HG02852 (cell line): ENCODE measurements around the gene TNFSF11.

Experiments
- ATAC-seq: cut with Tn5 transposase; IDR thresholded peaks from one replicate; pipeline ENCODE4 v1.9.1; 2021; ENCODE audit warnings: mild to moderate bottlenecking, moderate library complexity; ENCODE audit not compliant: unreplicated experiment

TNFSF11 gene

GRCh38 chr13:42574011-42574410 lies at the start of gene TNFSF11:
TSS of gene TNFSF11 (plus strand) at chr13:42574152. CDS start at chr13:42574304, 152 bp downstream.
- ATAC-seq, result peak; percentile 29

DNA sequence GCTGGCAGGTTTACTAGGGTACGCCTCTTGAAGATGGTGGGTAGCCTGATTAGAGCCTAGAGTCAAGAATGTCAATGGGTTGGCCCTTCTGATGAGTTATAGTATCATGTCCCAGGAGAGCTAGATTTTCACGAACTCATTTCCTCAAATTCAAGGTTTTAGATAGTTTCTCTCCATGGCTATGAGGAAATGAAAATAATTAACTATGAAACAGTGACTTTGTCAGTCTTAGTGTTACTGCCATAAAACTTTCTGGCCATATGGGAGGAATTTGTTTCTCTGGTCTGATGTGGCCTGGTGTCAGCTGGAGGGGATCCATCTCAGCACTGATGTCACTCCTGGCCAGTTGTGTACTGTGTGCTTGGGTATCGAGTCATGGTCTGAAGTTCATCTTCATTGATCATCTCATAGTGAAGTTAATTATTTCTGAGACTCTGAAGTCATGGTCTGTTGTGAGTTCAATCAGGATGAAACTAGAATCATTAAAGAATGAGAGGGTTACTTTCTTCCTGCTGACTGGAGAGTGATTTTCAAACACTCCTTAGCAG lies 49.4 kb upstream of the TNFSF11 start:
- ATAC-seq, result no peak

DNA sequence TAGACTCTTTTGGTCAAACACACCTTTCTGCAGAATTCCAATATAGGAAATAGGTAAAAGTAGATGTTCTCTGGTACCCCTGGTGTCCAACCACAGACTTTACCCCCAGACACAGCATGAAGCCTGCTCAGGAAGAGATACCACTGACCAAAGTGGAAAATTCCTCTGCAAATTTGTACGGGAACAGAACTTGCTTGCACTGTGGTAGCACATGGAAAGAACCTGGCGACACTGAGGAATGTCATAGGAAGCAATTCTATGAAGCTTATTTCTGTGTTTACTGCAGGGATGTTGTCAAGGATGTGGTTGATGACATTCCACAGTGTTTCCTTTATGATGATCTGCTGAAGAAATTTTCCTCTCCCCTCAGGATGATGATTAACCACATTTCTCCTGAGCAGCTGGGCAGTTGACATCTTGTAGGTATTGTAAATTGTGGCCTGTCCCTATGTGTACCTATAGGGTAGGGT lies 48.9 kb upstream of the TNFSF11 start:
- no peak for ATAC-seq

DNA sequence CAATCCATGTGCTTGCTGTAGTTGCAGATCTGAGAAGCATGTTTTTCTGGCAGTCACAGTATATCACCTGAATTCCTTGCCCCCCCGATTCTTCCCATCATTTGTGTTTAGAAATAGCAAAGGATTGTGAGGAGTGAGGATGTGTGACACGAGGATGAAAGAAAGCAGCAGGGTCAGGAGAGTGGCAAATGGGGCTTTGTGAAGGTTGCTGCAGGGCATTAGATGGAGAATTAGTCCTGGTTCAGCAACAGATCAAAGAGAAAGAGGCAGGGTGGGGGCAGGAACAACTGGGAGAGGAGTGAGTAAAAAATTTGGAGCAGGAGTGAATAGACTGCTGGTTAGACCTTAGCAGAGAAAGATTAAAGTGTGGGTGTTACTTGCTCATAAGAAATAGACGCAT lies 47.7 kb upstream of the TNFSF11 start:
- no peak for ATAC-seq

DNA sequence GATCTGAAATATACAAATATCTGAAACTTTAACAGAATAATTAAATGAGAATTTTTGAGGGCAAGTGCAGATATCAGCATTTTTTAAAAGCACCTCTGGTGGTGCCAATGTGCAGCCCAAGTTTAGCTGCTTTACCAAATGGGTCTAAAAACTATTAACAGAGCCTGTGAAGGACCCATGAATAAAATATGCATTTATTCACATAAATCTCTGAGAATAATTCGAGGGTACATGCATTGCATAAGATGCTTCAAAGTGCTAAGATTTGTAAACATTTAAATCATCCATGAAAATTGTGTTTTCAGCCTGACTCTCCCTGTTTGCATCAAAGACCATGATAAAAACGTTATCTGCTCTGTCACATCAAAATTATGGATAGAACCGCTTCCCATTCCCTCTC lies 47.1 kb upstream of the TNFSF11 start:
- no peak for ATAC-seq

- peak; percentile 72 for ATAC-seq
Observed at GRCh38 chr13:42532561-42533335, 41.2 kb upstream of the TNFSF11 start.

DNA sequence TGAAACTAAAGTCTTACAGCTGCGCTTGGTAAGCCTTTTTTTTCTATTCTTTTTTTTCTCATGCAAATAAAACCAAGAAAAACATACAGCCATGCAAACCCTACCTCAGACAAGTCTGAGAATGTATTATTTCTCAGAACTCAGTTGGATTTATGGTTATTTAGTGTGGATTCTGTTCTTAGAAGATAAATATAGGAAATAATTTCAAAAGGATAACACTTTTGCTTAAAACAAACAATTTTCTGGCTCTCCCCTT lies 40.7 kb upstream of the TNFSF11 start:
- peak; percentile 36 for ATAC-seq

DNA sequence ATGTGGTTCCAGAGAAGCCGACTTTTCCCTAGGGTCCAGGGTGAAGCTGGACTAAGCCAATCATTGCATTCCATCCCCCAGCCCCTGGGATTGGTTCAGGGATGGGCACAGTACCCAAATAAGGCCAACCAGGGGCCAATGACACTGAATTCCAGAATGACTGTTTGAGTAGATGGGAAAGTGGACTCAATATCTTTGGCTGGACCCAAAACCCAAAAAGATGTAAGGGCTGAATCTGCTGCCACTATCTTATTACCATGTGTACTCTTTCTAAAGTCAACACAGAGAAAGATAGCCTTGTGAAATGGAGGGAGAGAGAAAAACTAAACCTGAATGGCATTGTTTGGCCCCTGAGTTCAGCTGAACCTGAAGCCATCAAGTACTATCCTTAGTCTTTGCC lies 39.2 kb upstream of the TNFSF11 start:
- ATAC-seq, result no peak

DNA sequence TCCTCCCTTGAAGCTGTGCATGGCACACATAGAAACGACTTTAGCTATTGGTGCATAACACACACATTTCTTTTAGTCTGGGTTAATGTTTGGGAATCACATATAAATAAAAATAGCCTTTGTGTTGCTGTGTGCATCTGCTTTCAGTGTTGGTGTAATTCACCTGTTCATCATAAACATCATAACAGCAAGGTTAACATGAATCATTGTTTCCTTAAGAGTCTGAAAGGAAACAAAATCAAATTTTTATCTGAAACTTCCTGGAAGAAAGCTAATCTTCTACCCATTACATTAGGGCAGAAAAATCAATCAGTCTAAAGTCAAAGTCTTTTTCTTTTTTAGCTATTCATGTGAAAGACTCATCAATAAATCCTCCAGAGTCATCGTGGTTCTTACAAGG lies 35.0 kb upstream of the TNFSF11 start:
- ATAC-seq, result no peak

GRCh38 chr13:42539670-42540069 lies 34.3 kb upstream of the TNFSF11 start:
- ATAC-seq, result no peak

DNA sequence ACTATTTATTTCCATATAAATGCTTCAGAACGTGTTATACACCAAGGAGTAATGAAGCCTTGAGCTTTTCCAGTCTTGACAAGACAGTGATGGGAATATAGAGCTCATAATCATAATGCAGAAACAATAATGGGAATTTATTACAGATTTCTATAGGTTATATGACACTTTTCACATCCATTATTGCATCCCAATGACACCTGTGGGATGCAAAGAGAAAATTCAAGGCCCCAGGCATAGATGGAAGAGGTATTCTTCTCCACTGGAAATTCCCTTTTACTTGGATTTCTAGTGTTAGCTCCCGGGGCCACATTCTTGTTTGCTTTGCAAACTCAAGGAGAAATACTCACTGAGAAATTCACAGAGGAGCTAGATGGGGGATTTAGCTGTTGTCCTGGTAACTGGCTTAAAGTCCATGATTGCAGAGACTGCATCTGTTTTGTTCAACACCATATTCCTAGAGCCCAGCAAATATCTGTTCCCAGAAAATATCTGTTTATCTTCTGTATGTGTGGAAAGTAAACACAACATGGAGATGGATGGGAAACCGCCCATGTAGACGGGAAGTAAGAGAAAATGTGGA lies 30.6 kb upstream of the TNFSF11 start:
- ATAC-seq, result no peak

- ATAC-seq, result no peak
Observed at GRCh38 chr13:42544246-42544926, 29.6 kb upstream of the TNFSF11 start.

DNA sequence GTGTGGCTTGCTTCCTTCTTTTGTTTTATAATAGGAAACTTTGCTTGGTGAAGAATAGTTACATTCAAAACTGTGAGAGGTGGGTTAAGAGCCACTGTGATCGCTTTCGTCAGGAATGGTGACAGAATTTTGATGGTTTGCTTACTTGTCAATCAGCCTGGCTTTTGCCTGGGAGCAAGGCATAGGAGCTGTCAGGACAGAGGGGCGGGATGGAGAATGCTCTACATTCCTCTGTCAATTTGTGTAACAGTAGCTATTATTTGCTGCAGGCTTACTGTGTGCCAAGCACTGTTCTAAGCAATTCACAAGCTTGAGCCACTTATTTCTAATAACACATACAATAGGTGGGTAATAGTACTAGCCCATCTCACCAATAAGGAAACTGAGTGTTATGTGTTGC lies 28.1 kb upstream of the TNFSF11 start:
- ATAC-seq, result no peak

DNA sequence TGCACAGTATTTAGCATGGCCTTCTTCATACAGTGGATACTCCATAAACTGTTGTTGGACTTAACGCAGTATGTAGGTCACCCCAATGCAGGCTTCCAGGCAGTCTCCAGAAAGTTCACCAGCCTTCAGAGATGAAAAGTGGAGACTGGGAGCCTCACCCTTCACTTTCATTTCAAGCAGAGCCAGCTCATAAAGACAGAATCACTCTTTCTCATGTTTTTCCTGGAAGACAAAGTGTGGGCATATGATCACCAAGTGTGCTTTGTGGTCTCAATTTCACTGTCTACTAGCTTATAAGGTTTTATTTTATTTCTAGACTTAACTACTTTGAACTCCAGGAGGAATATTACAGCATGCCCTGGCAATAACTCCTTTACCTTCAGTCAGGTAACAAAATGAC lies 26.3 kb upstream of the TNFSF11 start:
- no peak for ATAC-seq

GRCh38 chr13:42548731-42549551 lies 25.0 kb upstream of the TNFSF11 start:
- ATAC-seq, result peak; percentile 92

DNA sequence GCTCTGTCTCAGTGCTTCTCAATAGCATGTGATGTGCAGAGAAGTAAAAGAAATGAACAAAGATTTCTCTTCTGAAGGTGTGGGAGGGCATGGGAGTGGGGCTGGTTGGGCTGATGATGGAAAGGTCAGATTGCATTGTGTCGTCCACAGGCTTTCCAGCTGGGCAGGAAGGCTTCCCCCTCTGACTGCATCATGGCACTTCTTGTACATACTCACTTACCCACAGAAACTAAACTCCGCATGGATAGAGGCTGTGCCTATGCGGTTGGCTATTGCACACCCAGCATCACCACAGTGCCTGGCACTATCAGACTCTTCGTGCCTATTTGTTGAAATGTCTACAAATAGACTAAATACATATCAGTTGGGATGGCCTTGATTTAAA lies 24.4 kb upstream of the TNFSF11 start:
- ATAC-seq, result peak; percentile 1

DNA sequence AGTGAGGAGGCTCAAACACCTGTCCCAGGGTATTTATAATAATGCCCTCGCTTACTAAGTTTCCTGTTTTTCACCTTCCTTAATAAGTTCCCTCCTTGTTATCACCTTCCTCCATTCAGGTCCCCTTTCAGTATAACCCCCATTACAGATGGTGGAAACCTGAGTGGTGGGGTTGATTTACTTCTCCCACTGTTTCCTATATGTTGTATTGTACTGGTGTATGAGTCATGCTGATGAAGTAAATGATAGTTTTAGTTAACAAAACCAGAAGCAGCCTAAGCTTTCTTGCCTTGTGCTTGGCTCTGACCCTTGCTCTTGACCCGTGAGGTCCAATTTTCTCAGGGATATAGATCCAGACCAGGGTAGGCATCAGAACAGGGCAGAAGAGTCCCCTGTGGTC lies 22.3 kb upstream of the TNFSF11 start:
- no peak for ATAC-seq

DNA sequence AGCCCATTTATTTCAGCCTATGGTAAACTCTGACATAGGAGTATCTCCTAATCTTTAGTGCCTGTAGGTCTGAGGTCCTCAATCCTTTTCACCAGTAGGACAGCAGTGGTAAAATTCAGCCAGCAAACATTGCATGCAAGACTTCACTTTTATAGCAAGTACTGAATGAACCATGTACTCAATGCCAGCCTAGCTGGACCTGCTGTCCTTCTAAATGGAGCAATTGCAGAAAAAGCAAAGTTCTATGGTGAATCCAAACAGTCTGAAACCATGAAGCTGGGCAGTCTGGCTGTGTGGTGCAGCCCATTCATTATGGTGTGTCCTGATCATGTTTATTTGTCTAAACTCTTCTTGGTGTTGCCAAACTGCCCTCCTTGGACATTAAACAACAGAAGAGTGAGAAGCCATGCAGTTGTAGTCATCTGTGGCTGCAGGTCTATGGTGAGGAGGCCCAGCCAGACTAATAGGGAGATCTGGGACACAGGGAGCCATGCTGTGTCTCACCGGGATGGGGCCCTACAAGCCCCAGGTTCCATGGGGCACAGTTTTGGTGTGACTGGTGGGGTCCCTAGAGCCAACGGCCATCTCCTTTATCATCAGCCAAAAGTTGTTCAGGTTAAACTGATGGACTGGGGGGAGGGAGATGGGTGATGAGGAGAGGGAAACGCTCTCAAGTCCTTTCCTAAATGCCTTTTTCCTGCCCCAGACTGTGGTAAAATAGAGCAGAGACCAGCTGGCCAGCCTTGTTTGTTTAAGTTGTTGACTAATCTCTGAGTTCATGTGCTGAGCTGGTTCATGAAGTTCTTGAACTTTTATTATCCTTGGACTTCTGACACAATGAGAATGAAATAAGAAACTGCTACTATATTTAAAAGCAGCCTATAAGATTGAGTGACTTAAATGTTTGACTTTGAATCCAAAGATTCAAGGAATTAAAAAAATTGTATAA lies 20.6 kb upstream of the TNFSF11 start:
- no peak for ATAC-seq

- no peak for ATAC-seq
Observed at GRCh38 chr13:42559057-42559456, 14.9 kb upstream of the TNFSF11 start.
